BE2C (cell line): ENCODE results near the gene R3HDM1.

Experiments used
- DNase-seq: peaks from one replicate; pipeline ENCODE4 v3.0.0-alpha.2; 2020
- H3K27me3 ChIP-seq: fragments of 250-450 bp; sonication (Bioruptor Pico); 2 replicates; pipeline ENCODE4 v1.5.1; 2020; ENCODE audit warnings: mild to moderate bottlenecking
- H3K36me3 ChIP-seq: fragments of 250-450 bp; sonication (Bioruptor Pico); 2 replicates; pipeline ENCODE4 v1.5.1; 2020; ENCODE audit warnings: mild to moderate bottlenecking
- H3K4me1 ChIP-seq: fragments of 250-450 bp; sonication (Bioruptor Pico); 2 replicates; pipeline ENCODE4 v1.5.1; 2020
- H3K4me3 ChIP-seq: 2 replicates; pipeline ENCODE4 v1.5.1; 2011; ENCODE audit warnings: low read depth, low read length
- H3K9me3 ChIP-seq: fragments of 250-450 bp; sonication (Bioruptor Pico); 2 replicates; pipeline ENCODE4 v1.5.1; 2020
- CTCF ChIP-seq: IDR thresholded peaks from 2 replicates; pipeline ENCODE4 v1.5.1; 2012; ENCODE audit warnings: mild to moderate bottlenecking, low read depth, low read length

R3HDM1 gene

GRCh38 chr2:135733045-135733444 is 201.8 kb downstream of the R3HDM1 start:
- Histone ChIP-seq H3K36me3 (no peaks in the 10 kb centered on the region), H3K9me3 (no peaks in the 10 kb centered on the region), H3K27me3 (no peaks in the 10 kb centered on the region), H3K4me3 (no peak overlapping the region), H3K4me1 (no peaks in the 10 kb centered on the region)
- no peak for DNase-seq
- no peak for TF ChIP-seq CTCF

- Histone ChIP-seq H3K36me3 (no peaks in the 10 kb centered on the region), H3K27me3 (no peaks in the 10 kb centered on the region), H3K4me3 (no peak overlapping the region), H3K4me1 (no peaks in the 10 kb centered on the region), H3K9me3 (no peaks in the 10 kb centered on the region)
- DNase-seq = no peak
- no peak for TF ChIP-seq CTCF
These were observed 205.3 kb downstream of the R3HDM1 start for GRCh38 chr2:135736546-135736945.

GRCh38 chr2:135740206-135740605 is 208.9 kb downstream of the R3HDM1 start:
- TF ChIP-seq CTCF = no peak
- H3K9me3 ChIP-seq = no peaks in the 10 kb centered on the region
- H3K36me3 ChIP-seq = no peaks in the 10 kb centered on the region
- no peak for DNase-seq
- H3K4me1 ChIP-seq = no peaks in the 10 kb centered on the region
- no peaks in the 10 kb centered on the region for H3K27me3 ChIP-seq
- H3K4me3 ChIP-seq = no peak overlapping the region

- no peak for TF ChIP-seq CTCF
- Histone ChIP-seq H3K36me3 (no peaks in the 10 kb centered on the region), H3K9me3 (no peaks in the 10 kb centered on the region), H3K27me3 (no peaks in the 10 kb centered on the region), H3K4me1 (no peaks in the 10 kb centered on the region), H3K4me3 (no peak overlapping the region)
- DNase-seq = no peak
These were observed 209.7 kb downstream of the R3HDM1 start for GRCh38 chr2:135741043-135741394.

- TF ChIP-seq CTCF = peak; percentile 61
- Histone ChIP-seq H3K4me1 (no peaks in the 10 kb centered on the region), H3K27me3 (no peaks in the 10 kb centered on the region), H3K9me3 (no peaks in the 10 kb centered on the region), H3K36me3 (no peaks in the 10 kb centered on the region), H3K4me3 (peak within 1 kb of the TSS; percentile 86)
- DNase-seq = peak; percentile 92
These were observed 210.4 kb downstream of the R3HDM1 start, which contains the start of gene UBXN4 for GRCh38 chr2:135741395-135742324. Gene UBXN4 (plus strand): TSS chr2:135741855. CDS start chr2:135741930, 75 bp downstream.

GRCh38 chr2:135742325-135742757 is 211.1 kb downstream of the R3HDM1 start:
- Histone ChIP-seq H3K36me3 (no peaks in the 10 kb centered on the region), H3K9me3 (no peaks in the 10 kb centered on the region), H3K4me3 (peak overlapping the region; percentile 86), H3K27me3 (no peaks in the 10 kb centered on the region), H3K4me1 (no peaks in the 10 kb centered on the region)
- no peak for TF ChIP-seq CTCF
- peak; percentile 22 for DNase-seq
